Measurements from ENCODE around the gene SERPINA3.

The SERPINA3 gene

GRCh38 chr14:94586635-94587034 lies 25.6 kb upstream of the SERPINA3 start:
- Histone ChIP-seq H3K4me2 (ENCODE audit: low read length) (no peak overlapping the region), H4K20me1 (ENCODE audit: control insufficient read depth, insufficient read depth, low read depth, low read length) (no peaks in the 10 kb centered on the region), H3K9me3 (ENCODE audit: control insufficient read depth, insufficient read depth, low read length) (no peaks in the 10 kb centered on the region), H3K27ac (ENCODE audit: low read depth, low read length) (no peak overlapping the region), H3K36me3 (ENCODE audit: control insufficient read depth, low read length) (no peaks in the 10 kb centered on the region), H3F3A (ENCODE audit: control insufficient read depth, insufficient read depth) (no peaks in the 10 kb centered on the region), H3K27me3 (ENCODE audit: control insufficient read depth, low read length) (peaks cover 12% of the 10 kb centered on the region; the same call in 1 of the 2 replicates), H3K4me3 (ENCODE audit: low read length) (no peak overlapping the region), H3K79me2 (ENCODE audit: control insufficient read depth, low read length) (no peaks in the 10 kb centered on the region), H3K9me2 (replicated peaks; ENCODE audit: control insufficient read depth, low read length) (no peaks in the 10 kb centered on the region), H3K4me1 (ENCODE audit: control insufficient read depth, low read length) (no peaks in the 10 kb centered on the region)
- TF ChIP-seq EZH2phosphoT487 (IDR thresholded peaks at IDR 0.05; ENCODE audit: borderline replicate concordance, low read length), result no peak
- TF ChIP-seq, protein P1, sequence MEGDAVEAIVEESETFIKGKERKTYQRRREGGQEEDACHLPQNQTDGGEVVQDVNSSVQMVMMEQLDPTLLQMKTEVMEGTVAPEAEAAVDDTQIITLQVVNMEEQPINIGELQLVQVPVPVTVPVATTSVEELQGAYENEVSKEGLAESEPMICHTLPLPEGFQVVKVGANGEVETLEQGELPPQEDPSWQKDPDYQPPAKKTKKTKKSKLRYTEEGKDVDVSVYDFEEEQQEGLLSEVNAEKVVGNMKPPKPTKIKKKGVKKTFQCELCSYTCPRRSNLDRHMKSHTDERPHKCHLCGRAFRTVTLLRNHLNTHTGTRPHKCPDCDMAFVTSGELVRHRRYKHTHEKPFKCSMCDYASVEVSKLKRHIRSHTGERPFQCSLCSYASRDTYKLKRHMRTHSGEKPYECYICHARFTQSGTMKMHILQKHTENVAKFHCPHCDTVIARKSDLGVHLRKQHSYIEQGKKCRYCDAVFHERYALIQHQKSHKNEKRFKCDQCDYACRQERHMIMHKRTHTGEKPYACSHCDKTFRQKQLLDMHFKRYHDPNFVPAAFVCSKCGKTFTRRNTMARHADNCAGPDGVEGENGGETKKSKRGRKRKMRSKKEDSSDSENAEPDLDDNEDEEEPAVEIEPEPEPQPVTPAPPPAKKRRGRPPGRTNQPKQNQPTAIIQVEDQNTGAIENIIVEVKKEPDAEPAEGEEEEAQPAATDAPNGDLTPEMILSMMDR (IDR thresholded peaks at IDR 0.05; ENCODE audit: low read depth, low read length, poor library complexity, severe bottlenecking), result no peak

DNA sequence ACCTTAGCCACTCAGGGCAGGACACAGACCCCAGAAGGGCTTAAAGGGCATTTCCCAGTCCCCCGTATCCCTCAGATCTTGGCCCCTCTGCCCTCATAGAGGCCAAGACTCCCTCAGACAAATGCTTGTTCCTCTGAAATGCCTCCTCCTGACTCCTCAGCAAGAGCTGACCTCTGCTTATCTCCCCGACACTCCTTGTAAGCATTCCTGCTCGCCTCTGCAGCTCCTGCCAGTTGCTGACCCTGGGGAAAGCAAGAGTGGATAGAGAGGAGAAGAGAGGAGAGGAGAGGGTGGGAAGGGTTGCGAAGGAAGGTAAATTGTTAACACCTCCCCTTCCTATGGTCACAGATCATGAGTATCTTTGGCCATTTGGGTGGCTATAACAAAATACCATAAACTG lies 23.9 kb upstream of the SERPINA3 start:
- no peak overlapping the region for H3K4me2 ChIP-seq (ENCODE audit: low read length)
- H3K27ac ChIP-seq (ENCODE audit: low read depth, low read length), result no peak overlapping the region
- no peaks in the 10 kb centered on the region for H3K4me1 ChIP-seq (ENCODE audit: control insufficient read depth, low read length)
- H3K4me3 ChIP-seq (ENCODE audit: low read length), result no peak overlapping the region
- no peaks in the 10 kb centered on the region for H3K79me2 ChIP-seq (ENCODE audit: control insufficient read depth, low read length)
- no peak for TF ChIP-seq EZH2phosphoT487 (IDR thresholded peaks at IDR 0.05; ENCODE audit: borderline replicate concordance, low read length)
- TF ChIP-seq, protein P1 (IDR thresholded peaks at IDR 0.05; ENCODE audit: low read depth, low read length, poor library complexity, severe bottlenecking), result no peak
- no peaks in the 10 kb centered on the region for H3K36me3 ChIP-seq (ENCODE audit: control insufficient read depth, low read length)
- H3K9me2 ChIP-seq (replicated peaks; ENCODE audit: control insufficient read depth, low read length), result no peaks in the 10 kb centered on the region
- peaks cover 12% of the 10 kb centered on the region; the same call in 1 of the 2 replicates for H3K27me3 ChIP-seq (ENCODE audit: control insufficient read depth, low read length)
- H3K9me3 ChIP-seq (ENCODE audit: control insufficient read depth, insufficient read depth, low read length), result no peaks in the 10 kb centered on the region
- no peaks in the 10 kb centered on the region for H3F3A ChIP-seq (ENCODE audit: control insufficient read depth, insufficient read depth)
- H4K20me1 ChIP-seq (ENCODE audit: control insufficient read depth, insufficient read depth, low read depth, low read length), result no peaks in the 10 kb centered on the region

GRCh38 chr14:94591073-94591472 lies 21.1 kb upstream of the SERPINA3 start:
- H3F3A ChIP-seq (ENCODE audit: control insufficient read depth, insufficient read depth), result no peaks in the 10 kb centered on the region
- no peaks in the 10 kb centered on the region for H3K9me3 ChIP-seq (ENCODE audit: control insufficient read depth, insufficient read depth, low read length)
- no peaks in the 10 kb centered on the region for H3K9me2 ChIP-seq (replicated peaks; ENCODE audit: control insufficient read depth, low read length)
- no peaks in the 10 kb centered on the region for H3K36me3 ChIP-seq (ENCODE audit: control insufficient read depth, low read length)
- H3K4me1 ChIP-seq (ENCODE audit: control insufficient read depth, low read length), result no peaks in the 10 kb centered on the region
- H3K4me2 ChIP-seq (ENCODE audit: low read length), result no peak overlapping the region
- H3K27ac ChIP-seq (ENCODE audit: low read depth, low read length), result no peak overlapping the region
- H3K4me3 ChIP-seq (ENCODE audit: low read length), result no peak overlapping the region
- TF ChIP-seq, protein P1 (IDR thresholded peaks at IDR 0.05; ENCODE audit: low read depth, low read length, poor library complexity, severe bottlenecking), result no peak
- TF ChIP-seq EZH2phosphoT487 (IDR thresholded peaks at IDR 0.05; ENCODE audit: borderline replicate concordance, low read length), result no peak
- H3K27me3 ChIP-seq (ENCODE audit: control insufficient read depth, low read length), result peaks cover 9% of the 10 kb centered on the region; the same call in 1 of the 2 replicates
- H3K79me2 ChIP-seq (ENCODE audit: control insufficient read depth, low read length), result no peaks in the 10 kb centered on the region
- no peaks in the 10 kb centered on the region for H4K20me1 ChIP-seq (ENCODE audit: control insufficient read depth, insufficient read depth, low read depth, low read length)

Data from DOHH2 (cell line).